ENCODE data around the gene DDX10. TPM values are rescaled to one million over a fixed set of nuclear protein-coding genes. Genes with fewer than 3 reads are reported as not detected.

The DDX10 gene
- total RNA-seq, 1 donor, result 15.7 TPM

GRCh38 chr11:108934289-108934688 is 269.4 kb downstream of the DDX10 start:
- DNase-seq (ENCODE audit: low read depth), result no peak
- H3K4me3 ChIP-seq (ENCODE audit: low read depth, low read length), result no peak overlapping the region
- no peak for TF ChIP-seq CTCF (IDR thresholded peaks at IDR 0.05; ENCODE audit: insufficient read depth, low read length)

- no peak for DNase-seq (ENCODE audit: low read depth)
- TF ChIP-seq CTCF (IDR thresholded peaks at IDR 0.05; ENCODE audit: insufficient read depth, low read length), result no peak
These were observed 269.8 kb downstream of the DDX10 start for GRCh38 chr11:108934696-108935095.

GRCh38 chr11:108937746-108938145 is 272.9 kb downstream of the DDX10 start:
- DNase-seq (ENCODE audit: low read depth), result no peak
- TF ChIP-seq CTCF (IDR thresholded peaks at IDR 0.05; ENCODE audit: insufficient read depth, low read length), result no peak

More at GRCh38 chr11:108934696-108935095, 269.8 kb downstream of the DDX10 start:
- H3K4me3 ChIP-seq (ENCODE audit: low read depth, low read length), result no peak overlapping the region

GRCh38 chr11:108938604-108939003 is 273.7 kb downstream of the DDX10 start:
- DNase-seq (ENCODE audit: low read depth), result no peak
- TF ChIP-seq CTCF (IDR thresholded peaks at IDR 0.05; ENCODE audit: insufficient read depth, low read length), result no peak
- H3K4me3 ChIP-seq (ENCODE audit: low read depth, low read length), result no peak overlapping the region

More at GRCh38 chr11:108937746-108938145, 272.9 kb downstream of the DDX10 start:
- no peak overlapping the region for H3K4me3 ChIP-seq (ENCODE audit: low read depth, low read length)

GRCh38 chr11:108939135-108939534 is 274.3 kb downstream of the DDX10 start:
- no peak overlapping the region for H3K4me3 ChIP-seq (ENCODE audit: low read depth, low read length)
- TF ChIP-seq CTCF (IDR thresholded peaks at IDR 0.05; ENCODE audit: insufficient read depth, low read length), result no peak
- no peak for DNase-seq (ENCODE audit: low read depth)

- DNase-seq (ENCODE audit: low read depth), result no peak
- no peak for TF ChIP-seq CTCF (IDR thresholded peaks at IDR 0.05; ENCODE audit: insufficient read depth, low read length)
- H3K4me3 ChIP-seq (ENCODE audit: low read depth, low read length), result no peak overlapping the region
These were observed 279.0 kb downstream of the DDX10 start for GRCh38 chr11:108943853-108944252.

GRCh38 chr11:108944471-108945178 is 279.8 kb downstream of the DDX10 start:
- no peak for TF ChIP-seq CTCF (IDR thresholded peaks at IDR 0.05; ENCODE audit: insufficient read depth, low read length)
- no peak overlapping the region for H3K4me3 ChIP-seq (ENCODE audit: low read depth, low read length)
- DNase-seq (ENCODE audit: low read depth), result no peak
